SKM-1 (cell line): ENCODE measurements around the gene GET3.
"Not testable (repeated sequence)": the region's sequence is repeated elsewhere in the genome, so short reads cannot be mapped to it uniquely, and the experiment has no call there.

ENCODE experiments used
- DNase-seq: peaks from one replicate; lab custom pipeline; 2025; ENCODE audit not compliant: unreplicated experiment; lab: John Stamatoyannopoulos, UW

GET3 gene

GRCh38 chr19:12736995-12737834, at the start of gene GET3:
GET3 (plus strand) TSS chr19:12737497; CDS start chr19:12737506, 9 bp downstream.
- peak; percentile 97 for DNase-seq

GRCh38 chr19:12689012-12689411, 48.3 kb upstream of the GET3 start:
- DNase-seq, result no peak

GRCh38 chr19:12689581-12690216, 47.6 kb upstream of the GET3 start:
- no peak for DNase-seq

- no peak for DNase-seq
These were observed 44.3 kb upstream of the GET3 start for GRCh38 chr19:12692960-12693359.

GRCh38 chr19:12694641-12695040, 42.7 kb upstream of the GET3 start:
- no peak for DNase-seq

GRCh38 chr19:12695096-12695495, 42.2 kb upstream of the GET3 start:
- DNase-seq, result no peak

GRCh38 chr19:12695514-12695913, 41.8 kb upstream of the GET3 start:
- DNase-seq, result no peak

GRCh38 chr19:12695997-12696365, 41.3 kb upstream of the GET3 start:
- DNase-seq, result no peak

GRCh38 chr19:12696366-12697335, 40.6 kb upstream of the GET3 start, which contains the start of gene FBXW9:
FBXW9 (minus strand) TSS chr19:12696631; CDS start chr19:12696581, 50 bp downstream.
- peak; percentile 69 for DNase-seq

- not testable (repeated sequence) for DNase-seq
These were observed 39.9 kb upstream of the GET3 start for GRCh38 chr19:12697425-12697824.

GRCh38 chr19:12698138-12698537, 39.2 kb upstream of the GET3 start:
- no peak for DNase-seq

- DNase-seq, result no peak
These were observed 35.6 kb upstream of the GET3 start for GRCh38 chr19:12701596-12702282.

- DNase-seq, result no peak
These were observed 34.3 kb upstream of the GET3 start for GRCh38 chr19:12703046-12703445.

GRCh38 chr19:12705169-12705568, 32.1 kb upstream of the GET3 start:
- DNase-seq, result no peak

- no peak for DNase-seq
These were observed 31.5 kb upstream of the GET3 start for GRCh38 chr19:12705654-12706331.

GRCh38 chr19:12706332-12706718, 31.0 kb upstream of the GET3 start:
- DNase-seq, result no peak

- no peak for DNase-seq
These were observed 28.7 kb upstream of the GET3 start for GRCh38 chr19:12708641-12709040.

- DNase-seq, result no peak
These were observed 26.1 kb upstream of the GET3 start for GRCh38 chr19:12711187-12711586.

- DNase-seq, result not testable (repeated sequence)
These were observed 25.2 kb upstream of the GET3 start for GRCh38 chr19:12712077-12712476.

- DNase-seq, result not testable (repeated sequence)
These were observed 24.0 kb upstream of the GET3 start for GRCh38 chr19:12713304-12713703.
